GM13977 (cell line): ENCODE data around the gene WDR5B.

ENCODE experiments used
- DNase-seq: peaks from one replicate; pipeline ENCODE4 v3.0.0; 2012; ENCODE audit warnings: low spot score
- in situ Hi-C: fragments of 300-500 bp; cut with MboI; formaldehyde crosslinking; loops from one replicate; pipeline ENCODE4 v1.12.0; 2022; ENCODE audit warnings: low sequenced_read_pairs, low pct_unique_long_range_greater_than_20kb, mixed read lengths, inconsistent platforms; ENCODE audit not compliant: unreplicated experiment
- TF ChIP-seq, protein P1 (sequence below): IDR thresholded peaks from 2 replicates; pipeline ENCODE4 v1.5.1; 2012; ENCODE audit warnings: mild to moderate bottlenecking, control low read depth; ENCODE audit not compliant: insufficient read depth; ENCODE audit errors: extremely low read depth, missing control alignments

The WDR5B gene

DNA sequence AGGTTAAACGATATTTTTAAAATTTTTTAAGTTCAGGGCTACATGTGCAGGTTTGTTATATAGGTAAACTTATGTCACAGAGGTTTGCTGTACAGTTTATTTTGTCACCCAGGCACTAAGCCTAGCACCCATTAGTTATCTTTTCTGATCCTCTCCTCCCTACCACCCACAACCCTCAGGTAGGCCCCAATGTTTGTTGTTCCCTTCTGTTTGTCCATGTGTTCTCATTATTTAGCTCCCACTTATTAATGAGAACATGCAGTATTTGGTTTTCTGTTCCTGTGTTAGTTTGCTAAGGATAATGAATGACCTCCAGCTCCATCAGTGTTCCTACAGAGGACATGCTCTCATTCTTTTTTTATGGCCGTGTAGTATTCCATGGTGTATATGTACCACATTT lies 16.9 kb downstream of the WDR5B start:
- TF ChIP-seq, protein P1, sequence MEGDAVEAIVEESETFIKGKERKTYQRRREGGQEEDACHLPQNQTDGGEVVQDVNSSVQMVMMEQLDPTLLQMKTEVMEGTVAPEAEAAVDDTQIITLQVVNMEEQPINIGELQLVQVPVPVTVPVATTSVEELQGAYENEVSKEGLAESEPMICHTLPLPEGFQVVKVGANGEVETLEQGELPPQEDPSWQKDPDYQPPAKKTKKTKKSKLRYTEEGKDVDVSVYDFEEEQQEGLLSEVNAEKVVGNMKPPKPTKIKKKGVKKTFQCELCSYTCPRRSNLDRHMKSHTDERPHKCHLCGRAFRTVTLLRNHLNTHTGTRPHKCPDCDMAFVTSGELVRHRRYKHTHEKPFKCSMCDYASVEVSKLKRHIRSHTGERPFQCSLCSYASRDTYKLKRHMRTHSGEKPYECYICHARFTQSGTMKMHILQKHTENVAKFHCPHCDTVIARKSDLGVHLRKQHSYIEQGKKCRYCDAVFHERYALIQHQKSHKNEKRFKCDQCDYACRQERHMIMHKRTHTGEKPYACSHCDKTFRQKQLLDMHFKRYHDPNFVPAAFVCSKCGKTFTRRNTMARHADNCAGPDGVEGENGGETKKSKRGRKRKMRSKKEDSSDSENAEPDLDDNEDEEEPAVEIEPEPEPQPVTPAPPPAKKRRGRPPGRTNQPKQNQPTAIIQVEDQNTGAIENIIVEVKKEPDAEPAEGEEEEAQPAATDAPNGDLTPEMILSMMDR, result no peak
- DNase-seq, result no peak
- in situ Hi-C loops, result no loop called here

GRCh38 chr3:122397201-122397600 lies 18.7 kb downstream of the WDR5B start:
- in situ Hi-C loops, result no loop called here
- TF ChIP-seq, protein P1, result no peak
- DNase-seq, result no peak

DNA sequence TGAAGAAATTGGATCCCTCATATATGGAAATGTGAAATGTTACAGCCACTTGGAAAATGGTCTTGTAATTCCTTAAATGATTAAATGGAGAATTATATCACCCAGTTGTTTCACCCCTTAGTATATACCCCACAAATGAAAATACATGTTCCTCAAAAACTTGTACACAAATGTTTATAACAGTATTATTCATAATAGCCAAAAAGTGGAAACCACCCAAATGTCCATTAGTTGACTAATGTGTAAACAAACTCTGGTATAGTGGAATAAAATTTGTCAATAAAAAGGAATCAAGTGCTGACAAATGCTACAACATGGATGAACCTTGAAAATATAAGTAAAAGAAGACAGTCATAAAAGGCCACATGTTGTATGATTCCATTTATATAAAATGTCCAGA lies 19.4 kb downstream of the WDR5B start:
- no peak for DNase-seq
- TF ChIP-seq, protein P1, result no peak
- in situ Hi-C loops, result no loop called here

GRCh38 chr3:122395582-122395981 lies 20.3 kb downstream of the WDR5B start:
- TF ChIP-seq, protein P1, result no peak
- in situ Hi-C loops, result no loop called here
- no peak for DNase-seq

DNA sequence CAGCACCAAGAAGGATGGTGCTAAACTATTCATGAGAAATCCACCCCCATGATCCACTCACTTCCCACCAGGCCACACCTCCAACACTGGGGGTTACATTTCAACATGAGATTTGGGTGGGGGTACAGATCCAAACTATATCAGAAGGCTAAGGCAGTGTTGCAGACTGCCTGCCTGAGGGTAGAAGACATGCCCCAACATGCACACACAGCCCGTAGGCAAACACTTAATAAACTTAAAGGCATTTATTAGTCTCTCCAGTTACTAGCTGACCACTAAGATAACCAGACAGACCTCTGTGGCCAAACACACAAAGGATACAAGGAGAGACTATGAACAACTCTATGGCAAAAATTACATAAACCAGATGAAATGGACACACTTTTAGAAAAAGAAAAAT lies 21.7 kb downstream of the WDR5B start:
- TF ChIP-seq, protein P1, result no peak
- in situ Hi-C loops, result no loop called here
- DNase-seq, result no peak

- in situ Hi-C loops, result no loop called here
- TF ChIP-seq, protein P1, result peak; percentile 77
- DNase-seq, result peak; percentile 41
Measured at GRCh38 chr3:122392868-122393844, 22.7 kb downstream of the WDR5B start.
